Esophagus muscularis mucosa (tissue), 4 donors: ENCODE measurements around the gene PLEKHG7.

Experiments used
- EP300 ChIP-seq: sonication (generic); formaldehyde crosslinking; IDR thresholded peaks from one replicate; pipeline ENCODE4 v1.6.1; 2017; ENCODE audit warnings: antibody characterized with exemption
- POLR2A ChIP-seq: fragments of 450-650 bp; IDR thresholded peaks from one replicate; pipeline ENCODE4 v1.6.1; 2017; ENCODE audit warnings: antibody characterized with exemption, moderate library complexity, mild to moderate bottlenecking, low read depth
- POLR2AphosphoS5 ChIP-seq, 2 donors: sonication (generic); formaldehyde crosslinking; IDR thresholded peaks; one replicate each; pipeline ENCODE4 v1.6.1; 2017; ENCODE audit warnings: antibody characterized with exemption in 2 of 2
- TF ChIP-seq, protein P1 (sequence below), 3 experiments: fragments of 200-600 bp in 2 of 3; fragments of 450-650 bp in 1 of 3; sonication (generic) in 2 of 3; IDR thresholded peaks; one replicate each; pipeline ENCODE4 v1.5.1; 2017 to 2019; ENCODE audit warnings: antibody characterized with exemption in 3 of 3, mild to moderate bottlenecking in 2 of 3, moderate library complexity in 1 of 3

DNA sequence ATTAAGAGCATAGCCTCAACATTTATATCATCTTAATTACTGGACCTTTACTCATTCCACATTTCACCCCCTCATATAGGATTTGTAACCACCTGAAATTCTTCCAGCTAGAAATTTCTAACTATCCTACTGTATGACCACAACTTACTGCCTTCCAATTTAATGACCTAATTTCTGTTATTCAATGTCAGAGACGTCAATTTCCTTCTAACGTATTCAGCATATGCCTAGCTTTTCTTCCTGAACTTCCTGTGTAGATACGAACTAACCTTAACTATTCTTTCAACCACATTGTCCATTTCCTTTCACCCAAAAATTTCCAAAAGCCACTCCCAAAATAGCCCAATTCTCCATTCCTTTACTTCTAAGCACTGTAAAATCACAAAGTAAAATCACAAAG is 118.4 kb downstream of the PLEKHG7 start:
- TF ChIP-seq, protein P1, sequence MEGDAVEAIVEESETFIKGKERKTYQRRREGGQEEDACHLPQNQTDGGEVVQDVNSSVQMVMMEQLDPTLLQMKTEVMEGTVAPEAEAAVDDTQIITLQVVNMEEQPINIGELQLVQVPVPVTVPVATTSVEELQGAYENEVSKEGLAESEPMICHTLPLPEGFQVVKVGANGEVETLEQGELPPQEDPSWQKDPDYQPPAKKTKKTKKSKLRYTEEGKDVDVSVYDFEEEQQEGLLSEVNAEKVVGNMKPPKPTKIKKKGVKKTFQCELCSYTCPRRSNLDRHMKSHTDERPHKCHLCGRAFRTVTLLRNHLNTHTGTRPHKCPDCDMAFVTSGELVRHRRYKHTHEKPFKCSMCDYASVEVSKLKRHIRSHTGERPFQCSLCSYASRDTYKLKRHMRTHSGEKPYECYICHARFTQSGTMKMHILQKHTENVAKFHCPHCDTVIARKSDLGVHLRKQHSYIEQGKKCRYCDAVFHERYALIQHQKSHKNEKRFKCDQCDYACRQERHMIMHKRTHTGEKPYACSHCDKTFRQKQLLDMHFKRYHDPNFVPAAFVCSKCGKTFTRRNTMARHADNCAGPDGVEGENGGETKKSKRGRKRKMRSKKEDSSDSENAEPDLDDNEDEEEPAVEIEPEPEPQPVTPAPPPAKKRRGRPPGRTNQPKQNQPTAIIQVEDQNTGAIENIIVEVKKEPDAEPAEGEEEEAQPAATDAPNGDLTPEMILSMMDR (IDR thresholded peaks at IDR 0.05): no peak
- TF ChIP-seq POLR2AphosphoS5 (IDR thresholded peaks at IDR 0.05): no peak
- TF ChIP-seq POLR2A: no peak
- no peak for TF ChIP-seq EP300
